Fibroblast of mammary gland (primary cell): ENCODE data around the gene DLL3.

Experiments used
- DNase-seq: peaks from one replicate; pipeline ENCODE4 v3.0.0-alpha.2; 2010; ENCODE audit warnings: low read depth
- H3K4me3 ChIP-seq: 2 replicates; pipeline ENCODE4 v1.5.1; 2011; ENCODE audit warnings: low read depth, mild to moderate bottlenecking, low read length, moderate library complexity; ENCODE audit not compliant: control insufficient read depth
- CTCF ChIP-seq: conservative IDR thresholded peaks from 2 replicates; pipeline ENCODE4 v1.5.1; 2011; ENCODE audit warnings: low read depth, low read length, inconsistent platforms; ENCODE audit not compliant: control insufficient read depth, insufficient read depth

Gene DLL3

GRCh38 chr19:39515551-39516191 is 16.9 kb downstream of the DLL3 start:
- TF ChIP-seq CTCF: no peak
- H3K4me3 ChIP-seq: no peak overlapping the region
- no peak for DNase-seq

- H3K4me3 ChIP-seq: no peak overlapping the region
- TF ChIP-seq CTCF: no peak
- DNase-seq: no peak
Measured at GRCh38 chr19:39516270-39516669, 17.5 kb downstream of the DLL3 start.

GRCh38 chr19:39517432-39517831 is 18.7 kb downstream of the DLL3 start:
- no peak overlapping the region for H3K4me3 ChIP-seq
- TF ChIP-seq CTCF: no peak

GRCh38 chr19:39518458-39518857 is 19.7 kb downstream of the DLL3 start:
- no peak overlapping the region for H3K4me3 ChIP-seq
- no peak for TF ChIP-seq CTCF
- no peak for DNase-seq

More at GRCh38 chr19:39517432-39517831, 18.7 kb downstream of the DLL3 start:
- DNase-seq: no peak

- TF ChIP-seq CTCF: no peak
- DNase-seq: no peak
- no peak overlapping the region for H3K4me3 ChIP-seq
Measured at GRCh38 chr19:39518975-39519374, 20.2 kb downstream of the DLL3 start.

GRCh38 chr19:39520541-39521484 is 22.1 kb downstream of the DLL3 start:
- no peak for DNase-seq
- no peak for TF ChIP-seq CTCF

More at GRCh38 chr19:39520541-39521484, 22.1 kb downstream of the DLL3 start:
- no peak overlapping the region for H3K4me3 ChIP-seq
